Central memory CD8-positive, alpha-beta T cell (primary cell): ENCODE data around the gene C17orf113.
"Not testable (repeated sequence)": the region's sequence is repeated elsewhere in the genome, so short reads cannot be mapped to it uniquely, and the experiment has no call there.

ENCODE experiments used
- ATAC-seq: fragments of 150-1000 bp; cut with Tn5 transposase; replicated peaks from 2 replicates; pipeline ENCODE4 v1.10.0; 2022; ENCODE audit warnings: mild to moderate bottlenecking, moderate FRiP score, moderate number of reproducible peaks; ENCODE audit not compliant: poor library complexity, severe bottlenecking; ENCODE audit errors: extremely low read depth
- DNase-seq, 2 donors: peaks; one replicate each; pipeline ENCODE4 v3.0.0; 2021; ENCODE audit warnings: low spot score in 2 of 2
- H3K27ac Mint-ChIP-seq: one replicate; pipeline ENCODE4 v1.8.0; 2022; ENCODE audit warnings: low read depth, mild to moderate bottlenecking, moderate library complexity, mixed read lengths
- H3K27me3 Mint-ChIP-seq: one replicate; pipeline ENCODE4 v1.8.0; 2022; ENCODE audit warnings: mixed read lengths
- H3K36me3 Mint-ChIP-seq: one replicate; pipeline ENCODE4 v1.8.0; 2022; ENCODE audit warnings: mild to moderate bottlenecking, moderate library complexity, mixed read lengths; ENCODE audit not compliant: insufficient read depth
- H3K4me1 Mint-ChIP-seq: one replicate; pipeline ENCODE4 v1.8.0; 2022; ENCODE audit warnings: mixed read lengths
- H3K4me3 Mint-ChIP-seq: one replicate; pipeline ENCODE4 v1.8.0; 2022; ENCODE audit warnings: mild to moderate bottlenecking, moderate library complexity, mixed read lengths
- H3K9me3 Mint-ChIP-seq: one replicate; pipeline ENCODE4 v1.8.0; 2022; ENCODE audit warnings: mixed read lengths

The C17orf113 gene

DNA sequence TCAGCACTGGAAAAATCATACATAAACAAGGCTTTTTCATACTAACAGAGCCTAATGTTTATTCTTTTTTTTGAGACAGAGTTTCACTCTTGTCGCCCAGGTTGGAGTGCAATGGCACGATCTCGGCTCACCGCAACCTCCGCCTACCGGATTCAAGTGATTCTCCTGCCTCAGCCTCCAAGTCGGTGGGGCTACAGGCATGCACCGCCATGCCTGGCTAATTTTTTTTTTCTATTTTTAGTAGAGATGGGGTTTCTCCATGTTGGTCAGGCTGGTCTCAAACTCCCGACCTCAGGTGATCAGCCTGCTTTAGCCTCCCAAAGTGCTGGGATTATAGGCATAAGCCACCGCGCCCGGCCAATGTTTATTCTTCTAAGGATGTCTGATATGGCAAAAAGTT lies 36.7 kb downstream of the C17orf113 start:
- peaks cover 25% of the 10 kb centered on the region for H3K36me3 Mint-ChIP-seq
- not testable (repeated sequence) for DNase-seq, H3K4me3 Mint-ChIP-seq, ATAC-seq, H3K27ac Mint-ChIP-seq, H3K27me3 Mint-ChIP-seq, H3K9me3 Mint-ChIP-seq
- H3K4me1 Mint-ChIP-seq, result peaks cover 77% of the 10 kb centered on the region

DNA sequence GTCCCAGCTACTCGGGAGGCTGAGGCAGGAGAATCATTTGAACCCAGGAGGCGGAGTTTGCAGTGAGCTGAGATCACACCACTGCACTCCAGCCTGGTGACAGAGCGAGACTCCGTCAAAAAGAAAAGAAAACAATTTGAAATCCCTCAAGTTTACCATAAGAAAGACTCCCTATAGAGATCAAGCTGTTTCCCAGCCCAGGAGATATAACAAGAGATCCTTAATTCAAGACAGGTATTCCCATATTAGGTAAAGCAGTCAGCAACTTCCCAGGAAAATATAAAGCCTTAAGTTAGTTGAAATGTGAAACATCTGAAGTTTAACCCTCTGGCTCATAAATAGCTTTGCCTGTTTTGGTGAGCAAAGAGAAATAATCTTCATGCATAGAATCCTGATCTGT lies 38.0 kb downstream of the C17orf113 start:
- H3K4me3 Mint-ChIP-seq, result not testable (repeated sequence)

GRCh38 chr17:42010898-42011516 lies 39.4 kb downstream of the C17orf113 start:
- DNase-seq, result no peak
- Mint-ChIP-seq H3K27me3 (no peaks in the 10 kb centered on the region), H3K36me3 (peaks cover 21% of the 10 kb centered on the region), H3K4me1 (peaks cover 57% of the 10 kb centered on the region), H3K4me3 (no peak overlapping the region), H3K9me3 (no peaks in the 10 kb centered on the region), H3K27ac (peak overlapping the region; percentile 32)
- ATAC-seq, result no peak

More for the DNA sequence above, 38.0 kb downstream of the C17orf113 start:
- Mint-ChIP-seq H3K4me1 (peaks cover 65% of the 10 kb centered on the region), H3K27ac (peak overlapping the region; percentile 32), H3K36me3 (peaks cover 28% of the 10 kb centered on the region)
- H3K9me3 Mint-ChIP-seq, DNase-seq, ATAC-seq, H3K27me3 Mint-ChIP-seq: not testable (repeated sequence)

DNA sequence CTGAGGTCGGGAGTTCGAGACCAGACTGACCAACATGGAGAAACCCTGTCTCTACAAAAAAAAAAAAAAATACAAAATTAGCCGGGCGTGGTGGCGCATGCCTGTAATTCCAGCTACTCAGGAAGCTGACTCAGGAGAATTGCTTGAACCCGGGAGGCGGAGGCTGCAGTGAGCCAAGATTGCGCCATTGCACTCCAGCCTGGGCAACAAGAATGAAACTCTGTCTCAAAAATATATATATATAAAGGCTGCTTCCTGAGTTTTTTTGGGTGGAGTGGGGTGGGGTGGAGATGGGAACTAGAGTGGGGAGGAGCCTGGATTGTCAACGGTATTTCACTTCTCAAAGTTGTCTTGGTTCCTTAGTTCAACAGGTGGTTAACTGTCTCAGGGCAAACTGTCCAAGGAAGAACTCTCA lies 40.1 kb downstream of the C17orf113 start:
- ATAC-seq, DNase-seq, H3K4me3 Mint-ChIP-seq, H3K9me3 Mint-ChIP-seq, H3K27me3 Mint-ChIP-seq: not testable (repeated sequence)
- Mint-ChIP-seq H3K36me3 (peaks cover 19% of the 10 kb centered on the region), H3K4me1 (peaks cover 54% of the 10 kb centered on the region), H3K27ac (peak overlapping the region; percentile 75)

DNA sequence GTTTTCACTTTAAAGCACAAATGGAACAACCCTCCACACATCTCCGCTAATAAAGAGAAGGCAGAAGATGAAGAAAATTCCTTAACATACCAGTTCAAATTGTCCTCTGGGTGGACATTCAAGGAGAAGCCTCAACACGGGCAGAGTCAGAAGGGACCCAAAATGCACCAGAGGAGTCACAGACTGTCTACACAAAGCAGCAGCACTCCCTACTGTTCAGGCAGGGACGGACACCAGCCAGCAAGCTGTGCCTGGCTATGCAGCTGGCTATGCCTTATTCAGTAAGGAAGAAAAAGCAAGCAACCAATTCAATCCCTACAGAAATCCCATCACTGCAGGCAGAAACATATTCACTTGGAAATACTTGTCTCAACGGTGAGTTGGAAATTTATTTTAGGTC lies 41.2 kb downstream of the C17orf113 start:
- H3K9me3 Mint-ChIP-seq, result no peaks in the 10 kb centered on the region
- ATAC-seq (no peak), DNase-seq (no peak)
- peaks cover 16% of the 10 kb centered on the region for H3K36me3 Mint-ChIP-seq
- H3K4me1 Mint-ChIP-seq, result peaks cover 55% of the 10 kb centered on the region
- no peaks in the 10 kb centered on the region for H3K27me3 Mint-ChIP-seq
- H3K4me3 Mint-ChIP-seq, result no peak overlapping the region
- no peak overlapping the region for H3K27ac Mint-ChIP-seq

DNA sequence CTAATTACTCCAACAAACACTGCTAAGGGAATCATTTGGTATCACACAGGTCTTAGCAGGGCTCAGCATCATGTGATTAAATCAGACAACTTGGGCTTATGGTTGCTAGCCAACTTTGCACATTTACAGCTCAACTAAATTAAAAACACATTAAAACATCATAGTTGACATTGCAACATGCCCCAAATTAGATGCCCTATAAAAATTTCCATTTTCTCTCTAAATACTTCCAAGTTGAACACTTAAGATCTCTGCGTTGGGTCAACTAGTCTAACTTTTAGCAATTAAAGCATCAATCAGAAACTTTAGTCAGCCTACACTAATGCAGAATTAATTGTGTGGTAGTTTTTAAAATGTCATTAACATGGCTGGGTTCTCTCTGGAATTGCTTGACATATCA lies 45.2 kb downstream of the C17orf113 start:
- peaks cover 31% of the 10 kb centered on the region for H3K36me3 Mint-ChIP-seq
- peak overlapping the region; percentile 23 for H3K27ac Mint-ChIP-seq
- H3K9me3 Mint-ChIP-seq, result no peaks in the 10 kb centered on the region
- DNase-seq, result no peak
- no peaks in the 10 kb centered on the region for H3K27me3 Mint-ChIP-seq
- H3K4me3 Mint-ChIP-seq, result no peak overlapping the region
- peaks cover 55% of the 10 kb centered on the region for H3K4me1 Mint-ChIP-seq
- no peak for ATAC-seq

DNA sequence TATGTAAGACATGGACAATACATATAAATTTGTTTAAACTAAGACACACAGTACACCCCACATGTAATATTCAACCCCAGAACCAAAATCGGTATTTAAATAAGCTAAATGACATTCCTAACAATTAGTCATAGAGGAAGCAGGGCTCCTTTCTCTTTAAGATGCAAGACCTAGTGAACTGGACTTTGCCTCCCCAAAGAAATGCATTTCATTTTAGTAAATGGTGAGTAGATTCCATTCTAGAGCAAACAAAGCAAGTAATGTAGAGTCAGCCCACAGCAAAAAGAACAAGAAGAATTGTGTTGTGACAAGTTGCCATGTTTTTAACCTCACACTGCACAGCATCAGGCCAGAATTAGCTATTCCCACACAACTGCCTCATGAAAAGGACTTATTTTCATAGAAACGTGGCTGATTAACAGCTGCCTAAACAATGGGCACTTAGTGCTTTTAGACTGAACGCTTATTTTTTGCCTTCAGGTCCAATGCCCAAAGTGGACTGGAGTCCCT lies 47.6 kb downstream of the C17orf113 start:
- H3K27me3 Mint-ChIP-seq, result no peaks in the 10 kb centered on the region
- H3K9me3 Mint-ChIP-seq, result no peaks in the 10 kb centered on the region
- no peak overlapping the region for H3K4me3 Mint-ChIP-seq
- H3K27ac Mint-ChIP-seq, result no peak overlapping the region
- peaks cover 42% of the 10 kb centered on the region for H3K4me1 Mint-ChIP-seq
- H3K36me3 Mint-ChIP-seq, result peaks cover 44% of the 10 kb centered on the region
- ATAC-seq (no peak), DNase-seq (no peak)

- no peak overlapping the region for H3K27ac Mint-ChIP-seq
- no peaks in the 10 kb centered on the region for H3K9me3 Mint-ChIP-seq
- H3K27me3 Mint-ChIP-seq, result no peaks in the 10 kb centered on the region
- peaks cover 41% of the 10 kb centered on the region for H3K4me1 Mint-ChIP-seq
- DNase-seq (no peak), ATAC-seq (no peak)
- H3K36me3 Mint-ChIP-seq, result peaks cover 50% of the 10 kb centered on the region
- no peak overlapping the region for H3K4me3 Mint-ChIP-seq
Measured at GRCh38 chr17:42002175-42002791, 48.1 kb downstream of the C17orf113 start.

DNA sequence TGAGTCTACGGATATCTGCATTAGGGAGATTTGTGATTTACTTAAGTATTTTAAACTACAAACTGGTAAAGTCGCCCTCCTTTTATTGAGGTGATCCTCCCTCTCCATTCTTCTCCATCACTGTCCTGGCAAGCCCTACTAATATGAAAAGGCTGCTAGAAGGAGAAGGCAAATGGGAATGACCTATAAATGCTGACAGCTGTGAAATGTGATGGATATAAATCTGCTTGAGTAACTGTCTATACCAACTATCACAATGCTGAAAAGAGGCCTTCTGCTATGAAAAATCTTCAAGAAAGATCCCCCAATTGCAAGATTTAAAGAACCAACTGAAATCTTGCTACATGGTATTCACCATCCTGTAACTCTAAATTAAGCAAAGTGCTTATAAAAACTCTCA lies 48.7 kb downstream of the C17orf113 start:
- peaks cover 52% of the 10 kb centered on the region for H3K36me3 Mint-ChIP-seq

GRCh38 chr17:42000413-42001133 lies 49.8 kb downstream of the C17orf113 start:
- ATAC-seq, result no peak
- no peaks in the 10 kb centered on the region for H3K27me3 Mint-ChIP-seq
- H3K9me3 Mint-ChIP-seq, result no peaks in the 10 kb centered on the region
- no peak for DNase-seq
- H3K4me3 Mint-ChIP-seq, result no peak overlapping the region
- no peak overlapping the region for H3K27ac Mint-ChIP-seq
- peaks cover 64% of the 10 kb centered on the region for H3K36me3 Mint-ChIP-seq
- H3K4me1 Mint-ChIP-seq, result peaks cover 35% of the 10 kb centered on the region

More for the DNA sequence above, 48.7 kb downstream of the C17orf113 start:
- Mint-ChIP-seq H3K4me1 (peaks cover 37% of the 10 kb centered on the region), H3K27me3 (no peaks in the 10 kb centered on the region), H3K27ac (no peak overlapping the region), H3K4me3 (no peak overlapping the region), H3K9me3 (no peaks in the 10 kb centered on the region)
- no peak for DNase-seq
- no peak for ATAC-seq

DNA sequence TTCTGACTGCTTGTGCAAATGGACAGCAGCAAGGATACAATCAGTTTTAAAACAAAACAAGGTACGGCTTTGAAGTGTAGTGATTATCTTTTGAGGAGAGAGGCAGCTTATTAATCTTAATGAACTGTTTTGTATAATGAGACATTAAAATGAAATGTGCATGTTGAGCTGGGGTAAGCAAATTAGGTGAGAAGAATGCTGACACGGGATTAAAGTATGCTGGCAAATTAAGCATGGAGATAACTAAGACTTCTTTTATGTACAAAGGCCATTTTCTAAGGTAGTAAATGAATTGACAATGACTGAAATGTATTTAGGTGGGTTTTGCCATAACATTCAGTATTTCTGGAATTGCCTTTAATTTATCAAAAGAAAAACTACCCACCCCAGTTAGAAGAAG lies 51.9 kb downstream of the C17orf113 start:
- no peak overlapping the region for H3K27ac Mint-ChIP-seq
- H3K36me3 Mint-ChIP-seq, result peaks cover 85% of the 10 kb centered on the region

GRCh38 chr17:41996855-41997164 lies 53.6 kb downstream of the C17orf113 start:
- H3K36me3 Mint-ChIP-seq, result peaks cover 86% of the 10 kb centered on the region
- peaks cover 10% of the 10 kb centered on the region for H3K4me1 Mint-ChIP-seq
- DNase-seq (no peak), ATAC-seq (no peak)
- H3K4me3 Mint-ChIP-seq, result no peak overlapping the region
- H3K9me3 Mint-ChIP-seq, result no peaks in the 10 kb centered on the region
- no peaks in the 10 kb centered on the region for H3K27me3 Mint-ChIP-seq
- no peak overlapping the region for H3K27ac Mint-ChIP-seq

More for the DNA sequence above, 51.9 kb downstream of the C17orf113 start:
- DNase-seq (no peak), ATAC-seq (no peak)
- no peaks in the 10 kb centered on the region for H3K9me3 Mint-ChIP-seq
- H3K4me1 Mint-ChIP-seq, result peaks cover 26% of the 10 kb centered on the region
- H3K27me3 Mint-ChIP-seq, result no peaks in the 10 kb centered on the region
- no peak overlapping the region for H3K4me3 Mint-ChIP-seq

- DNase-seq (no peak), ATAC-seq (no peak)
- no peaks in the 10 kb centered on the region for H3K9me3 Mint-ChIP-seq
- H3K27me3 Mint-ChIP-seq, result no peaks in the 10 kb centered on the region
- H3K27ac Mint-ChIP-seq, result no peak overlapping the region
- no peak overlapping the region for H3K4me3 Mint-ChIP-seq
- peaks cover 78% of the 10 kb centered on the region for H3K36me3 Mint-ChIP-seq
- H3K4me1 Mint-ChIP-seq, result no peaks in the 10 kb centered on the region
Measured at GRCh38 chr17:41992576-41992975, 57.8 kb downstream of the C17orf113 start.
